ENCODE measurements around the gene BCORL1.
A peak's percentile ranks its signal among the peaks of the same experiment; 100 is the strongest.

BCORL1 gene, protein sequence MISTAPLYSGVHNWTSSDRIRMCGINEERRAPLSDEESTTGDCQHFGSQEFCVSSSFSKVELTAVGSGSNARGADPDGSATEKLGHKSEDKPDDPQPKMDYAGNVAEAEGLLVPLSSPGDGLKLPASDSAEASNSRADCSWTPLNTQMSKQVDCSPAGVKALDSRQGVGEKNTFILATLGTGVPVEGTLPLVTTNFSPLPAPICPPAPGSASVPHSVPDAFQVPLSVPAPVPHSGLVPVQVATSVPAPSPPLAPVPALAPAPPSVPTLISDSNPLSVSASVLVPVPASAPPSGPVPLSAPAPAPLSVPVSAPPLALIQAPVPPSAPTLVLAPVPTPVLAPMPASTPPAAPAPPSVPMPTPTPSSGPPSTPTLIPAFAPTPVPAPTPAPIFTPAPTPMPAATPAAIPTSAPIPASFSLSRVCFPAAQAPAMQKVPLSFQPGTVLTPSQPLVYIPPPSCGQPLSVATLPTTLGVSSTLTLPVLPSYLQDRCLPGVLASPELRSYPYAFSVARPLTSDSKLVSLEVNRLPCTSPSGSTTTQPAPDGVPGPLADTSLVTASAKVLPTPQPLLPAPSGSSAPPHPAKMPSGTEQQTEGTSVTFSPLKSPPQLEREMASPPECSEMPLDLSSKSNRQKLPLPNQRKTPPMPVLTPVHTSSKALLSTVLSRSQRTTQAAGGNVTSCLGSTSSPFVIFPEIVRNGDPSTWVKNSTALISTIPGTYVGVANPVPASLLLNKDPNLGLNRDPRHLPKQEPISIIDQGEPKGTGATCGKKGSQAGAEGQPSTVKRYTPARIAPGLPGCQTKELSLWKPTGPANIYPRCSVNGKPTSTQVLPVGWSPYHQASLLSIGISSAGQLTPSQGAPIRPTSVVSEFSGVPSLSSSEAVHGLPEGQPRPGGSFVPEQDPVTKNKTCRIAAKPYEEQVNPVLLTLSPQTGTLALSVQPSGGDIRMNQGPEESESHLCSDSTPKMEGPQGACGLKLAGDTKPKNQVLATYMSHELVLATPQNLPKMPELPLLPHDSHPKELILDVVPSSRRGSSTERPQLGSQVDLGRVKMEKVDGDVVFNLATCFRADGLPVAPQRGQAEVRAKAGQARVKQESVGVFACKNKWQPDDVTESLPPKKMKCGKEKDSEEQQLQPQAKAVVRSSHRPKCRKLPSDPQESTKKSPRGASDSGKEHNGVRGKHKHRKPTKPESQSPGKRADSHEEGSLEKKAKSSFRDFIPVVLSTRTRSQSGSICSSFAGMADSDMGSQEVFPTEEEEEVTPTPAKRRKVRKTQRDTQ (N-terminal part only)

DNA sequence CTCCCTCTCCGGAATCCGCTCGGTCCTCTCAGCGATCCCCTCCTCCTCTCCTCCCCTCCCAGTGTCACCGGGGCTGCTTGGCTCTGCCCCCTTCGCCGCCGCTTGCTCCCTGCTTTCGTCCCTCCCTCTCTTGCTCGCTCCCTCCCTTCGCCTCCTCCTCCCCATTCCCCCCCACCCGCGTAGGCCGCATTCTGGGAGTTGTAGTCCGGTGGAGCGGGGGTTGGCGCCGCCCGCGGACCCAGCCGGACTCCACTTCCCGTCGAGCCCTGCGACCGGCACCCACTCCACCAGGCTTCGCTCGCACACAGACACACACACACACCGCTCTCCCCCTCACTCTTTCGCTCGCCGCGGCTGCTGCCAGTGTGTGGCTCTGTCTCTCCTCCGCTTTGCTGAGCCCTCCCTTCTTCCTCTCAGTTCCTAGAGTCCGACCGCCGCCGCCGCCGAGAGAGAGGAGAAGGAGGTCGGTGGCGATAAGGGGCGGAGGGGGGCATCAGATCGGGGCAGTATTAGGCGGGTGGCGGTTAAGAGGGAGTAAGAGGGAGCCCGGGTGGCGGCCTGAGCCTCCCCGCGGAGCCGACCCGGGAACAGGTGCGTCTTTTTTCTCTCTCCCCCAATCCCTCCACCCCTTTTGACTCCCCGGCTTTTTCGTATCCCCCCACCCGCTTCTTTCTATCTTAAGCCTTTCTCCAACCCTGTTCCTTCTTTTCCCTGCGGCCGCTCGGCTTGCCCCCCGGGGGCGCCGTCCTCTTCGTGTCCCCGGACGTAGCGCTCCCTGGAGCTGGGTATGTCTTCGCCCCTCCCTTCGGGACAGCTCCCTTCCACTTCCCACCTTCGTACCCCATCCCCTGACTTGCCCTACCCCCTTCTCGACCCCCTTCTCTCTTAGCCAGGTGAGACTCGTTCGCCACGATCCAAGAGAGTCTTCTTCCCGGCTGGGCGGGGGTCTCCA lies at the start of gene BCORL1:
BCORL1 (plus strand) TSS at position 336 of the 952 bp plus-strand sequence. CDS start 22,597 bp downstream, outside the sequence.
- peak; percentile 70 for DNase-seq

DNA sequence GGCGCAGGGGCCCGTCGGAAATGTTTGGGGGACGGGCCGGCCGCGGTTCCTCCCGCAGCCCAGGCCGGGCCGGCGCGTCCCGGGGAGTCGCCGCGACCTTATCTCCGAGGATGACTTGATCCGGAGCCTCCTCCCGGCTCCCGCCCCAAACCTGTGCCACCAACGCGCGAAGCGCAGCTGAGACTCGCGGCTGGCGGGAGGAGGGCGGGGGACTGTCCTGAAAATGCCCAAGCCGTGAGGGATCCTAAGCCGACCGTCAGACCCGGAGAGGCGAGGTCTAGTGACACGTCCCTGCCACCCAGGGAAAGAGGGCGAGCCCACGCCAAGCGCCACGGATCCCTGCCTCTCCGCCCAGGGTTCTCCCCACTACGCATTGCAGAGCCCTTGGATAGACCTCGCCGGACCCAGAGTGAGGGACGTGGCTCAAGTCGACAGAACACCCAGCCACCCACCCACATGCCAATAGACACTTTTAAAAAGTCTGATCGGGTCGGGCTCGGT lies 49.6 kb upstream of the BCORL1 start:
- no peak for DNase-seq

DNA sequence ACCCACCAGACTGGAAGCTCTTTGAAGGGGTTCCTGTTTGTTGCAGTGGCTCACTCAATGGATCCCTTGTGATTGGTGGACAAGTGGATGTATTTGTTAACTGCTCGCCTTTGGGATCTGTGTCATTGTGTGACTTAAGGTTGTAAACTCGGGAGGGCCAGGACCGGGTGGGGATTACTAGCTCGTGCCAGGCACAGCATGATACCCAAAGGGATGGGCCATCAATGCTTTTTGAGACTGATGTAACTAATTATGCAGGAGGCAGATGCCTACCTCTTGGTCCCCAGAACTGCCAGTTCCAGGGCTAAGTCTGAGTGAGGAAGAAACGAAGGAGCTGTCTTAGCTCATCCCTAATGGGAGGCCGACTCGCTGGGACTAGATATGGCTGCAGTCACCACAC lies 48.7 kb upstream of the BCORL1 start:
- DNase-seq, result no peak

DNA sequence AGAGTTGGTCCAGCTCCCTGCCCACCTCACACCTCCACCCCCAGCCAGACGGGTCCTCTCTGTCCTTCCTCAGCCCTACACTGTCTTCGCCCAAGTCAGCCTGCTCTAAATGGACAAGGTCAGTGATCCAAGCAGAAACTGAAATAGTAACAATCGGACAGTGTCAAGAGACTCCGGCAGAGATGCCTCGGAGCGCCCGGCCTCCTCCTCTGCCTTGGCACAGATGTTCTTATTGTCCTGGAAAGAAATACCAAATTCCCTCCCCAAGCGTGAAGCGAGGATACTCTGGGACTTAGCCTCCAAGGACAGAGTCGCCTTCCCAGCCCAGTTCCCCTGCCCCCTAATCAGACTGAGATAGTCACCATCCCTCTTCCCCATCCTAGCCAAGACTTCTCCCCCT lies 48.0 kb upstream of the BCORL1 start:
- DNase-seq, result no peak

DNA sequence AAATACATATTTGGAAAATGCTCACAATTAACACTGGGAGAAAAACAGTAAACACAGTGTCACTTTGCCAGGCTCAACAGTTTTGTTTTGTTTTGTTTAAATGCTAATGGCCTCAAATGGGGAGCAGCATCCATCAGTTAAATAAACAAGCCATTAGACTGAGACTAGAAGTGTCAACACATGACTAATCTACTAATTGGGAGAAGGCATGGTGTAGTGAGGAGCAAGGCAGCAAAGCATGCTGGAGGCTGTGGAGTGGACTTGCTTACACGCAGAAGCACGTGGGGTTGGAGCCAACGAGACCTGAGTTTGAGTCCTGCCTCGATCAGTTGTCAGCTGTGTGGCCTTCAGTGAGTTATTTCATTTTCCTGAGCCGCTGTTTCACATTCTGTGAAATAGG lies 47.5 kb upstream of the BCORL1 start:
- DNase-seq, result no peak

DNA sequence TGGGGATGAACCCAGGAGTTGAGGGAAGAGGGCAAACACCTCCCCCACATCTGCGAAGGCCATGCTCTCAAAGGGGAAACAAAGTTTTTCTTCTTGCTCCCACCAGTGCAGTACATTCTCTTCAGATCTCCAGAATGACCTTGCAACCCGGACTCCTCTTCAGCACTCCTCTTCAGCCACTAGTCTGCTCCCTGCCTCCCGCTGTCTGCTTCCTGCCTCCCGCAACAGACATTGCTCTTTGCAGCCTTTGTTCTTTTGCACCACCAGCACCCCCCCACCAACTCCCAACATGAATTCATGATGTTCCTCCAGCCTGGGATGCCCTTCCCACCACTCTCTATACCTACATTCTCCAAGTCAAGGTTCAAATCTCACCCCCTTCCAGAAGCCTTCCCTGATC lies 44.4 kb upstream of the BCORL1 start:
- DNase-seq, result no peak

DNA sequence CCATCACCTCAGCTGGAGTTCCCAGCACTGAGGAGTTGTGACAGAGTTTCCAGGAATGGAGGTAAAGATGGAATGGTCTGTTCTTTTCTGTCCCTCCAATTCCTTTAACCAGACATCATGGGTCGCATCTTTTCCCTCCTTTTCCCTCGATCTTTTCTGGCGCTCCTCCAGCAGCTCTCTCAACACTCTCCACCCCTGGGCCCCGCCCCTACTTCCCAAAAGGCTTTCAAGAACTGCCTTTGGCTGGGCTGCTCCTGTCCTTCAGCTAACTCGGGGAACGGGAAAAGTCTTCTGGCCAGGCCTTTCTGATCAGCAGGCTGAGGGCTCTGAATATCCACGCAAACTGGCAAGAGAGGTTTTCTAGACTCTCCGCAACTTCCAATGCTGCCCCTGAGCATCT lies 42.4 kb upstream of the BCORL1 start:
- DNase-seq, result no peak

DNA sequence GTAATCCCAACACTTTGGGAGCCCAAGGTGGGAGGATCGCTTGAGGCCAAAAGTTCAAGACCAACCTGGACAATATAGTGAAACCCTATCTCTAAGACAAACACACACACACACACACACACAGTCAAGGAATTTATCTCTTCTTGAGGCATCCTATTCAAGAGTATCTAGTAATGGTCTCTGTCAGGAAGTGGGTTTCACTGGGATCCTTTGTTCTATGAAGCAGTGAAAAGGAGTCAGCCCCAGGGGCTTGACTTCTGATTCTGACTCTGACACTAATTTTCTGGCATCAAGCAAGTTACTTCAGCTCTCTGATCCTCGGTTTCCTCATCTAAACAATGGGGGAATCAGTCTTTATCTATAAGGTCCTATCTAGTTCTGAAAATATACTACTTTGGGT lies 41.7 kb upstream of the BCORL1 start:
- DNase-seq, result no peak

DNA sequence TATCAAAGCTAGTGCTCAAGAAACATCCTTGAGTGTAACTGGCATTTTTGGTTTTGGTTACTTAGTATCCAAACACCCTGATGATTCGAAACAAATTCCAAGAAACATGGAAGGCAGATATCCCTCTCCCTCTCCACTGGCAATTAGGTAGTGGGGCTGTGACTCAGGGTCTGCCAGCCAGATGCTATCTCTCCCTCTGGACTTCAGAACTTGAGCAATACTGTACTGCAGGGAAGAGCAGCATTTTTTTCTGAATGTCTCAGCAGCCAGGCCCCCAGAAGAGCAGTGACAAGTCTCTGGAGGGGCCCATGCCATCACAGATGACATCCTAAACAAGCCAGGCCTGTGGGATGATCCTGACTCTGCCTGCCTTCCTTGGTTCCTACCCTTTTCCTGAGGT lies 37.3 kb upstream of the BCORL1 start:
- no peak for DNase-seq

DNA sequence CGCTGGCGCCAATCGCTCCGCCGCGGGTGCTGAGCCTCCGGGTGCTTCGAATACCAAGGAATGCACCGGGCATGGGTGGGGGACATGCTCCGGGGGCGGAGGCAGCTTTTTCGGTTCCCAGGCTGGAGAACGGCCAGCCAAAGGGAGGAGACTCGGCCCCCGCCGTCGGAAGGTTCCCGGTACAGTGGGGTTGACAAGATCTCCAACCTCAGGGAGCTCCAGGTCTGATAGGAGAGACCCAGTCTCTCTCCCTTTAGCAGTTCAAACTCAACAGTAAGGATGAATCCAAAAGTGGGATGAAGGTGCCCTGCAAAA lies 29.1 kb upstream of the BCORL1 start:
- DNase-seq, result no peak

DNA sequence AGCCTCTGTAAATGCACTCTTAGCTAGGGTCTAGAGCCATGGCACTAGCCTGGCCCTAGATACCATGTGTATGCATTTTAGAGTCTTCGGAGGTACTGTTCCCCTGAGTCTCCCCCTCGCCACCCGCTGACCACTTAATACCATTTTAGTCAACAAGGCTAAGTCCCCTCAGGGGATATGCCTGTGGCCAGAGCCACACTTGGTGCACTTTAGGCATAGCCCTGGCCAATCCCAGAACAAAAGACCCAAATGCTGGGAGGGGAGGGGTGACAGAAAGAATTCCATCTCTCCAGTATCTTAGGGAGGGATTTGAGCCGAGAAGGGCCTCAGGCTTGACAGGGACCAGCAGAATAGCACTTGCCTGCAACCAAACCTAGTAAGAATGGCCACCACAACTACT lies 28.6 kb upstream of the BCORL1 start:
- DNase-seq, result no peak

DNA sequence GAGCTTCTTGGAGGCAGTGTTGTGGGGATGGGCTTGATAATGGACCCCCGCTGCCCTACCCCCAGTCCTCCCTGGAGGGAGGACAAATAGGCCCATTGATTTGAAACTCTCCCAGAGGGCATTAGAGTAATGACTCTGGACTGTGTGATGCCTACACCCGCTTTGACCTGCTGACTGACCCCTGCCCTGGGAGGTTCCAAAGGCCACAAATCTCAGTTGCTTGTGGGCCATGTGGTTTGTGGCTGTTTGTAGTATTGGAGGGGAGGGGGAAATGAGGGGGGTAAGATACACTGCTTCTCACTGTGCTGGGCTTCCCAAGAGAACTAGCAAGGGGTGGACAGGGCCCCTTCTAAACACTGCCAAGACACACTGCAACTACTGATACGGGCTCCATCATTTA lies 27.6 kb upstream of the BCORL1 start:
- DNase-seq, result no peak

DNA sequence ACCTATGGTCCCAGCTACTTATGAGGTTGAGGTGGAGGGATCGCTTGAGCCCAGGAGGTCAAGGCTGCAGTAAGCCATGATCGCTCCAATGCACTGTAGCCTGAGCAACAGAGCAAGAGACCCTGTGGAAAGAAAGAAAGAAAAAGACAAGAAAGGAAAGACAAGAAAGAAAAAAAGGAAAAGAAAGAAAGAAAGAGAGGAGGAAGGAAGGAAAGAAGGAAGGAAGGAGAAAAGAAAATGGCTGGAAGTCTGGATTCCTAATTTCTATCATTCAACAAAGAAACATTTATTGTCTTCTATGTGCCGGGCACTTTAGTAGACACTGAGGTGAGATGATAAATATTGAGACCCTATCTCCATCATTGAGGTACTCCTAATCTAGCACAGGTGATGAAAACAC lies 26.8 kb upstream of the BCORL1 start:
- DNase-seq, result no peak

DNA sequence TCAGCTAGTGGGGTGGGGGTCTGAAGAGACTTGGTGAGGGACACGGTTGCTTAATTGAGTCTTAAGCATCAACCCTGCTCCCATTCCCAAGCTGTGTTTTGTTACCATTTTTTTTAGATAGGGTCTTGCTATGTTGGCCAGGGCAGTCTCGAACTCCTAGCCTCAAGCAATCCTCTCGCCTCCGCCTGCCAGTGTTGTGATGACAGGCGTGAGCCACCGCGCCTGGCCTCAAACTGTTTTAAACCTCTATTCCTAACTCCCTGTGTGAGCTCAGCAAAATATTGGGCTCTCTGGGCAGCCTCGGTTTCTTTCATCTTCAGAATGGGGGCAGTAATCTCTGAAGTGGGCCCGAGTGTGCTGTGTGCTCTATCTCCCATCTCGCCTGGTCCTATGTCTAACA lies 26.3 kb upstream of the BCORL1 start:
- no peak for DNase-seq

DNA sequence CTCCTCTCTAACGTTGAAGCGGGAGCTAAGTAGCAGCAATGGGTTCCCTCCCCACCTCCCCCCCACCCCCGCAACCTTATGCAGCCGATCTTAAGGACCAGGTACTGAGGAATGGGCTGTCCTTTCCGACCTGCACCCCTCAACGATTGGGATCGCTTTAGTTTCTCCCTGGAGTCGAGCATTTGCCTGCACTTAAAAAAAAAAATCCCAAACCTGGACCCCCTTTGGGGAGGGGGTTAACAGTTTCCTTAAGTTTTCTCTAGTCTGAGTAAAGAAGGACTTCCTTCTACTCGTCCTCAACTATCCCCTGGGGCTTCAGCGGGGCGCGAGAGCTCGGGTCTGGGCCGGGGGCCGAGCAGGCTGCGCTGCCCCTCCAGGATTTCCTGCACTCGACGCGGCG lies 25.7 kb upstream of the BCORL1 start:
- DNase-seq, result no peak

DNA sequence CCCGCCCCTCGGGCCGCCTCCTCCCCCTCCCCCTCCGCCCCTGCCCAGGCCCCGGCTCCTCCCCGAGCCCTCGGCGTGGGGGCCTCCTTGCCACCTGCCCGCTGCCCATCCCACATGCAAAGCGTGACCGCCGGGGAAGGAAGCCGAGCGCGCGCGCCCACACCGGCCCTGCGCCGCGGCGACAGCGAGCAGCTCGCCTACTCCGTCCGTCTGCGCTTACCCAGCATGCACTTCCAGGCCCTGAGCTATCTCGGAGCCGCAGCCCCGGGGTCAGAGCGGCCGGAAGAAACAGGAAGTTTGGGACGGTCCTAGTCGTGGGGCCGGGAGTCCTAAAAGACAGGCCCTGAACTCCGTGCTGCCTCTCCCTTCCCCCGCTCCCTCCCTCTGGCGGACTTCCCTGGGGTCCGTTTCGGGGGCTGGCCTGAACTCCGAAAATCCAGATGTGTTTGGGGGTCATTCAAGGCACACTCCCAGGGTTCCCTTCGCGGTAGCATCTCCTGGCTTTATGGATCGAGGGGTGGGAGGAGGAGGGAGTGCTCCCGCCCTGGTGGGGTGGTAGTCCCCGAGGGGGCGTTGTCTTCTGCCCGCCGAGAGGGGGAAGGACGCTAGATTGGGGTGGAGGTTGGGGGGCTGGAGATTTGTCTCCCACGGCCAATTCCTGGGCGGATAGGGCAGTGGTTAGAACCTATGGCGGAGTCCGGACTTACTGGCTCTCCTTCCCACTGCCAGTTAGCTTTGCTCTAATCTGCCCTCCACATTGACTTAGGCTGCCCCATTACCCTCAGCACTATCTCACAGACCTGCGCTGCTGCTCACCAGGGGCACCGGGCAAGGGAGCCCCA lies 25.0 kb upstream of the BCORL1 start:
- DNase-seq, result peak; percentile 42

DNA sequence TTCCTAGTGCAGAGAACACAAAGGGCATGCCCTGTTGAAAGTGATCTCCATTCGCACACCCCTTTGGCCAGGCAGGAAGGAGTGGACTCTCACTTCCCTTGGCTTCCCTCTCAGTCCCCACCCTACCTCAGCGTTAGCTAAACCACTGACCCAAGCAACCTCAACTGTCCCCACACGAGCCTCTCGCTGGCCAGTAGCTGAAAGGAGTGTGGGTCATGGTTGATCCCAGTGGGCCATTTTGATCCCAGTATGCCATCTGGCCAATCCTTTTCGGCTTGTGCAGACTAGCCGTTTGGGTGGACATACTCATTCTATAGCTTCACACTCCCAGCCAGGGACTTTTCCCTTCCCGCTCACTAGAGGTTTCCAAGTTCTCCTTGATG lies 24.4 kb upstream of the BCORL1 start:
- DNase-seq, result no peak

DNA sequence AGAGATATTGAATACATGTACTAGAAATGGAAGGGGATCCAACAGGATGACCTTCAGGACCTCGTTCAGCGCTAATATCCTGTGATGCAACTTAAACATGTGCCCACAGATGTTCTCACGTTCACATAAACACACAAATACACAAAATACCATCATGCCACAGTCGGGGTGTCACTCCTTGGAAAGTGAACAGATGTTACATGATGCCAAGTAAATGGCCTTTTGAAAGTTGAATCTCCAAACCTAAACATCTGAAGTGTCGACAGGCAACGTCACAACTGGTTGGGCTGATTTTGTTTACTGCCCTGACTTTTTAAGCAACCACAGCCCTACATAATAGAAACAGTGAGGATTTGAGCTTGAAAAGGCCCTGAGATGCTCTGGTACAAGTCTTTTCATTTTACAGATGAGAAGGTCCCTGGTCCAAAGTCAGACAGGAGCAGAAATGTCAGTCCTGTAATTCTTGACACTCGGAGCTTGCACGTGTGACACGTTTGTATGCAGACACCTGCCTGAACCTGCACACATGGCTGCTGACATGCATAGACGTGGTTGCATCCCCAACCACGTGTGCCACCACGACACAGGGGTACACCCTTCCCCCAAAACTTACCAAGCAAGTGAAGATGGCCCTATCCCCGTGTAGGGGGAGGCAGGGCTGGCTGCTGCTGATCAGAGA lies 23.5 kb upstream of the BCORL1 start:
- no peak for DNase-seq

DNA sequence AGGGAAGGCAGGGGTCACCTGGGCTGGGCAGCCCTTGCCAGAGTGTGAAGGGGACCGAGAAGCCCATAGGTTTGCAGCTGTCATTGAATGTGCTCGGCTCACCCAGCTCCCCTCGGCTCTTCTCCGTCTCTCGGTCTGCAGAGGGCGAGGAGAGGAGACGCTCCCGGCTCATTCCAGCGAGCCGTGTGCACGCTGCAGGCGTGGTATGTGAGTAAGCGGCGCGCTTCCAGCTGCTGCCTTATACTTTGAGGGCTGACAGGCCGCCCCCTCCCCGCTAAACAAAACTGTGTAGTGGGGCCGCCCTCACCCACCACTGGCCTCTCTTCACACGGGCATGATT lies 23.0 kb upstream of the BCORL1 start:
- no peak for DNase-seq

DNA sequence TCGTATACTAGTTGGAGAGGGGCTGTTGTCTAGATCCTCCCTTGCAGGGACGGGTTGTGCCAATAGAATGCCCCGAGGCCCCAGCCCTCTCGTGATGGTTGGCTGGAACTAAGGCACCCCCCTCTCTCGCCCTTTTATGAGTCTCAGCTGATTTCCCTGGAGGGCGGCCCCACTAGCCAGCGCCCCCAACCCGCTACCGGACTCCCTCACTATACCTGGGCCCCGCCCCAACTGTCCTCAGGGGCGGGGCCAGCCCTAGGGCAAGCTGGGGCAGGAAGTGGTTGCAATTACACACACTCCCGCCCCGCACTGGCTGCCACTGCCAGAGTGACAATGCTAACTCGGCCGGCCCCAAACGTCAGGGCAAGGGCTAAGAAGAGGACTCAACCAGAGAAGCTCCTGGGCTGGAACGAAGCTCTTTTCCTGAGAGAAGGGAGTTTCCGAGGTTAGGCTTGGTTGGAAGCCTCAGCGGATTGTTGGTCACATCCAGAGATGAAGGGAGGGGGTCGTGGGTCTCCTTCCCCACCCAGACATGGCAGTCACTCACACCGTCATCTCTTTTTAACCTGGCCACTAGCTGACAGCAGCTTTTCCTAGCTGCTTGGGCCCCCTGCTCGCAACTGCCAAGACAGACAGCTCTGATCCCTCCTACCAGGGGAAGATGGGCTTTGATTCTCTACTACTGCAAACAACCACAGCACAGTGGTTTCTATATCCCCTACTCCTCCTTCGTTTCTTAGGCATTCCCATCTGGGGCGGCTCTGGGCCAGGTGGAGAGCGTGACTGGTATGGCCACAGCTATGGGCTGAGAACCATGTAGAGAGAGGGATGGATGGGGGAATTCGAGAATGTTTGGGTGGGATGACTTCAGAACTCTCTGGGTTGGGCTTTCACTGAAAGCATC lies 21.0 kb upstream of the BCORL1 start:
- peak; percentile 50 for DNase-seq
